Smooth muscle cell of the brain vasculature (primary cell): ENCODE measurements around the gene CCL22.
A peak's percentile ranks its signal among the peaks of the same experiment; 100 is the strongest.
"Not testable (repeated sequence)": the region's sequence is repeated elsewhere in the genome, so short reads cannot be mapped to it uniquely, and the experiment has no call there.

Experiments used
- DNase-seq: peaks from one replicate; pipeline ENCODE4 v3.0.0-alpha.2; 2012; ENCODE audit warnings: low read depth, low spot score

Gene CCL22

GRCh38 chr16:57358527-57359095 is at the start of gene CCL22:
Gene CCL22 (plus strand): TSS chr16:57358783. CDS start chr16:57358817, 34 bp downstream.
- DNase-seq = no peak

DNA sequence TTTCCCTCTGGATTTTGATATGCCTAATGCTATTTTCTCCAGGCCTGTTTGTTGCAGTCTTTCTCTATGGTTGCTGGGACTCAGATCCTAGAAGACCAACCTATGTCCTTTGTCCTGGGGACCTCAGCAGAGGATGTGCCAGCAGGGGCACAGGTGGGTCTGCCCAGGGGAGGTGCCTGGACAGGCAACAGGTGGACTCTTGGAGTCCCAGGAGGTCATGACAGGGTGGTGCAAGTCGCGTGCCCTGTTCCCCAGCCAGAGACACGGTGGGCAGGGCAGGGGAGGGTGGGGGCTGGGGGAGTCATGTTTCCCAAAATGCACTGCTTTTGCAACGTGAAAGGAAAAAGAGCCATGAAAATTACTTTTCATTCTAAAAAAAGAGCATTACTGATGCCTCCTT is 47.8 kb upstream of the CCL22 start:
- DNase-seq = no peak

DNA sequence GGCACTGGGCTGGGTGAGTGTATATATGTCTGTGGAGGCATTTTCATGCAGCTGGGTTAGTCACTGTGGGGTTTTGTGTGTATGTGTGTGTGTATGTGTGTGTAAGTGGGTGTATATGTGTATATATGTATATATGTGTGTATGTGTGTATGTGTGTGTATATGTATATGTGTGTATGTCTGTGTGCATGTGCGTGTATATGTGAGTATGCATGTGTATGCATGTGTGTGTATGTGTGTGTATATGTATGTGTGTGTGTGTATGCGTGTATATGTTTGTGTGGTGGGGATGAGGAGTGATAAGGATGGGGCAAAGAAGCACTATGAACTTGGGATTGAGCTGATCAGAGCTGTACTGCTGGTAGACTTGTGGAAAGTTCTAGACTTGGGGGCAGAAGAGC is 45.1 kb upstream of the CCL22 start:
- DNase-seq = no peak

GRCh38 chr16:57314161-57314785 is 44.3 kb upstream of the CCL22 start:
- no peak for DNase-seq

GRCh38 chr16:57315416-57315815 is 43.2 kb upstream of the CCL22 start:
- no peak for DNase-seq

- no peak for DNase-seq
Observed at GRCh38 chr16:57316390-57317017, 42.1 kb upstream of the CCL22 start.

- no peak for DNase-seq
Observed at GRCh38 chr16:57318240-57318970, 40.2 kb upstream of the CCL22 start.

DNA sequence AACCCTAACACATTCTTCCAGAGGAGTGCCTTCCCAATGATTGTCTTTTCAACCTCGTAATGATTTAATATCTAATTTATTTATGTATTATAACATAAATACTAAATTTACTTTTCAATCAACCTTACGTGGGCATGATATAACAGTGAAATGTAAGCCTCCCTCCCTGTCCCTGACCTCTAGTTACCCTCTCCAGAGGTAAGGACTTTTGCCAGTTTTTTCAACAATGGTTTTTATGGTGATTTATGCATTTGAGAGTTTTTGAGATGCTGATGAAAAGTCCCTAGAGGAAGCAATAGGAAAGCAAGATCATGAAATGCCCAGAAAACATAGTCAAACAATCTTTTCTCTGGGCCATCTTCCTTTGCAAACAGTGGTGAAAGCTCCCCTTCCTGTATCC is 38.9 kb upstream of the CCL22 start:
- no peak for DNase-seq

- no peak for DNase-seq
Observed at GRCh38 chr16:57324749-57325148, 33.8 kb upstream of the CCL22 start.

GRCh38 chr16:57325458-57325857 is 33.1 kb upstream of the CCL22 start:
- no peak for DNase-seq

DNA sequence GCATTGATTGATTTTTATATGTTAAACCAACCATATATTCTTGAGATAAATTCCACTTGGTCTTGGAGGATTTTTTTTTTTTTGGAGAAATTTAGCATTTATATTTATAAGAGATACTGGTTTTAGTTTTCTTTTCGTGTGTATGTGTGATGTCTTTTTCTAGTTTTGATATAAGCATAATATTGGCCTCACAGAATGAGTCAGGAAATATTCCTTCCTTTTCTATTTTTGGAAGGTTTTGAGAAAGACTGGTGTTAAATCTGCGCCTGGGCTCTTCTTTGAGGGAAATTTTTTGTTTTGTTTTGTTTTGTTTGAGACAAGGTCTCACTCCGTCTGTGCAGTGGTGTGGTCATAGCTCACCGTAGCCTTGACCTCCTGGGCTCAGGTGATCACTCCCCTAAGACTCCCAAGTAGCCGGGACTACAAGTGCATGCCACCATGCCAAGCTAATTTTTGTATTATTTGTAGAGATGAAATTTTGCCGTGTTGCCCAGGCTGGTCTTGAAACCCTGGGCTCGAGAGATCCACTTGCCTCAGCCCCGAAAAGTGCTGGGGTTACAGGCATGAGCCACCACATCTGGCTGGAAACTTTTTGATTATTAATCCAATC is 28.8 kb upstream of the CCL22 start:
- no peak for DNase-seq

DNA sequence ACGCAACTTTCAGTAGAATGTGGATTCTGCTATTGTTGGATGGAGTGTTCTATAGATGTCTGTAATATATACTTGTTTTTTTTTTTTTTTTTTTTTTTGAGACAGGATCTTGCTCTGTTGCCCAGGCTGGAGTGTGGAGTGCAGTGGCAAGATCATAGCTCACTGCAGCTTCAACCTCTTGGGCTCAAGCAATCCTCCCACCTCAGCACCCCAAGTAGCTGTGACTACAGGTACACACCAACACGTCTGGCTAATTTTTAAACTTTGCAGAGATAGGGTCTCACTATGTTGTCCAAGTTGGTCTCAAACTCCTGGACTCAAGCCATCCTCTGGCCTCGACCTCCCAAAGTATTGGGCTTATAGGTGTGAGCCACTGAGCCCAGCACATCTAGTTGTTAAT is 27.2 kb upstream of the CCL22 start:
- no peak for DNase-seq

DNA sequence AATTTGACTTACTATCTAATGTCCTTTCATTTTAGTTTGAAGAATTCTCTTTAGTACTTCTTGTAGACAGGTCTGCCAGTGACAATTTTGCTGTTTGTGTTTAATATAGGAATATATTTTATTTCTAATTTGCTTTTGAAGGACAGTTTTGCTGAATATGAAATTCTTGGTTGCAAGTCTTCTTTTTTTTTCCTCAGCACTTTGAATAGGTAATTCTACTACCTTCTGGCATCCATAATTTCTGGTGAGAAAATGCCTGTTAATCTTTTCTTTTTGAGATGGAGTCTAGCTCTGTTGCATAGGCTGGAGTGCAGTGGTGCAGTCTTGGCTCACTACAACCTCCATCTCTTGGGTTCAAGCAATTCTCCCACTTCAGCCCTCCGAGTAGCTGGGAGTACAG is 25.2 kb upstream of the CCL22 start:
- DNase-seq = no peak

DNA sequence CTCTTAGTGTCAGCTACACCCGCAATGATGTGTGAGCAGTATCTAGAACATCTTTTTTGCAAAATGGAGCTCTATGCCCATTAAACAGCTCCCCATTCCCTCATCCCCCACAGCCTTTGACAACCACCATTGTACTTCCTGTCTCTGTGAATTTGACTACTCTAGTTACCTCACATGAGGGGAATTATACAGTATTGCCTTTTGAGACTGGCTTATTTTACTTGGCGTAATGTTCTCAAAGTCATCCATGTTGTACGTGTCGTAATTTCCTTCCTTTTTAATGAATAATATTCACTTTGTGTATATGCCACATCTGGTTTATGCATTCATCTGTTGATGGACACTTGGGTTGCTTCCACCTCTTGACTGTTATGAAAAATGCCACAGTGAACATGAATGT is 23.2 kb upstream of the CCL22 start:
- no peak for DNase-seq

DNA sequence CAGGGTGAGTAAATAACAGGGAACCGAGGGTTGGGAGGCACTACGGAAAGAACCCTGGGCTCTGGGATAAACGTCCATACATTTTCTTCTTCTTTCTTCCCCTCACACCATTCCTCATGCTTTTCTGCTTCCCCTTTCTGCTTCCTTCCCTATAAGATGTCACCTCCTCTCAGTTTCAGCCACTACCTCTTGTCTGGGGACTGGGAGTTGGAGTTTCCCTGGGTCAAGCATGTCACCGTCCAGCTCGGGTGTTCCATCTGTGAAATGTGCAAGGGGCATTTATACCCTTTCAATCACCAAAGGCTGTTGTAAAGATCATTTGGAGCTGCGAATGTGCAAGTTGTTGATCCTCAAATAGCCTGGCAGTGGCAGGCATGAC is 17.5 kb upstream of the CCL22 start:
- DNase-seq = no peak

DNA sequence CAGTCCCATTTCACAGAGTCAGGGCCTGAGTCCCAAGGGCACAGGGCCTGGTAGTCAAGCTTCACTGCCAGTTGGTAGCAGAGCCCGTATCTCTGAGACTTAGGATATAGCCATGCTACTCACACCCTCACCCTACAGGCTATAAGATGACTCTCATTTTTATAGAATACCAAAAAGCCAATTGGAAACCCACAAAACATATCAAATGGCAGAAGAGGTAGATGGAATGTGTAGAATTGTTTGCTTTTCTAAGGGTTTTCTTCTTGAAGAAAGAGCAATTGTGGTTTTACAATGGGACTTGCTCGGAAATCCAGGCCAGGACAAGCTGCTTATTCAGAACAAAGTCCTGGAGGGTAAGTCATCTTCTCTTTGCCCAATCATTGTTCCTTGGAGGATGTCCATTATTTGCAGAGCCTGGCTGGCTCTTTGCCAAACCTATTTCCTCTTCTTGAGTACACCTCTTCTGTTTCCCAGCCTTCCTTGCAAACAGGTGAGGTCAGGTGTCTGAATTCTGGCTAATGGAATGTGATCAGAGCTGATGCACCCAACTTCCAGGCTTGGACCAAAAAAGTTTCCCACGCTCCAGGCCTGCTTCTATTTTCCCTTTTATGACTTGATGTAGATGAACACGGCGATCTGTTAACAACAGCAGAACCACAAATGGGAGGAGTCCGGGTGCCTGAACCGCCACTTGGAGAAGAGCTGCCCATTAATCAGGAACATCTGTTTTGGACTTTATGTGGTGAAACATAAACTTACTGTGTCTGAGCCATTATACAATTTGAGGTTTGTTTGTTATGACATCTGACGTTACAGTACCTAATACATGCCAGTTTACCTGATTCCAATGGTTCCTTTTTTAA is 16.9 kb upstream of the CCL22 start:
- DNase-seq = peak; percentile 59

DNA sequence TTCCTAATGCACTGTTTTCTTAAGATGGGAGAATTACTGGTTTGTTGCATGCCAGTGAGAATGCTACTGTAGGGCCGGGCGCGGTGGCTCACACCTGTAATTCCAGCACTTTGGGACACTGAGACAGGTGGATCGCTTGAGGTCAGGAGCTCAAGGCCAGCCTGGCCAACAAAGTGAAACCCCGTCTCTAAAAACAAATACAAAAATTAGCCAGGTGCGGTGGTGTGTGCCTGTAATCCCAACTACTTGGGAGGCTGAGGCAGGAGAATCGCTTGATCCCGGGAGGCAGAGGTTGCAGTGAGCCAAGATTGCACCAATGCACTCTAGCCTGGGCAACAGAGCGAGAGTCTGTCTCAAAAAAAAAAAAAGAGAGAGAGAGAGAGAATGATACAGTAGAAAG is 16.0 kb upstream of the CCL22 start:
- not testable (repeated sequence) for DNase-seq

DNA sequence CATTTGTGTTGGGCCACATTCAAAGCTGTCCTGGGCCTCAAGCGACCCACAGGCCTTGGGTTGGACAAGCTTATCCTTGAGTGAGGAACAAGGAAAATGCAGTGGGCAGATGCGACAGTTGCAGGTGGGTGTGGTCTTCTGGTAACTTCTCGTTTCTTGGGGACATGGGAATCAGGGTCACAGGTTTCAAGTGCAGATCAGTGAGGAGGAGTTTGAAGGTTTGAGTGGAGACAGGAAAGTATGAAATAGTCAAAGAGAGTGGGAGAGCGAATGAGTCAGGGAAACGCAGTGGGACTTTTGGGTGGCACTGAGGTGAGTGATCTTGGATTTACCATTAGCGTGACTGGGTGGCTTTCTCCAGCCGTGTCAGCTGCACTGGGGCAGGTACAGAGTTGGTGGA is 15.4 kb upstream of the CCL22 start:
- no peak for DNase-seq

DNA sequence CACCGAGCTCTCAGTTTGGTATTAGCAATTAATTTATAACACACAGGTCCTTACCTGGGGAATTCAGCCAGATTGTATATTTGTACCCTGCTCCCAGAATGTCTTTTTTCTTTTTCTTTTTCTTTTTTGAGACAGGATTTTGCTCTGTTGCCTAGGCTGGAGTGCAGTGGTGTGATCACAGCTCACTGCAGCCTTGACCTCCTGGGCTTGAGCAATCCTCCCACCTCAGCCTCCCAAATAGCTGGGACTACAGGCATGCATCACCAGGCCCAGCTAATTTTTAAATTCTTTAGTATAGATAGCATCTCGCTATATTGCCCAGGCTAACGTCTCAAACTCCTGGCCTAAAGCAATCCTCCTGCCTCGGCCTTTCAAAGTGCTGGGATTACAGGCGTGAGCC is 14.5 kb upstream of the CCL22 start:
- not testable (repeated sequence) for DNase-seq

GRCh38 chr16:57345021-57345420 is 13.6 kb upstream of the CCL22 start:
- DNase-seq = no peak

DNA sequence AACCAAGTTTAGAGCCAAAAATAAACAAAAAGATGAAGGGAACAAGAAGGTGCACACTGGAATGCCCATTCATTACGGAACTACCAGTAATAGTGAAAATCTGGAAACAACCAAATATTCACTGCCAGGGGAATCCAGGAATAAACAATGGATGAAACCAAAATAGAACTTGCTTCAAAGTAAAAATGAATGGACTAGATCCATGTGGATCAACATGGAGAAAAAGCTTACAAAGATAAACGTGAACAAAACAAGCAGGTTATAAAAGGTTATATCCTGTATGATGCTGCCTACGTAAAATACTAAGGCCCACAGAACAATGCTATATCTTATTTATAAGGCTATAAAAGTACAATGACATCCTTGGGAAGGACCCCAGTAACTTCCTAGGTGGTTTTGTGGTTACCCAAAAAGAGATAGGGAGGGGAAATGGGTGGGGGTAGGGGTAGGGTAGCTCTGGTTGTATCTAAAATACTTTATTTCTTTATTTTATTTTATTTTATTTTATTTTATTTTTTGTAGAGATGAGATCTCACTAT is 12.8 kb upstream of the CCL22 start:
- no peak for DNase-seq
